HepG2 (cell line): ENCODE data around the gene ACSM3. TPM values are rescaled to one million over a fixed set of nuclear protein-coding genes. Genes with fewer than 3 reads are reported as not detected.

Experiments used
- ATF7-NPFF ChIP-seq: sonication (generic); formaldehyde crosslinking; IDR thresholded peaks from 2 replicates; pipeline ENCODE4 v1.8.1; 2023; ENCODE audit warnings: mild to moderate bottlenecking, low read depth, missing genetic modification reagents, moderate library complexity
- FOXP1 ChIP-seq, 2 experiments: fragments of 450-650 bp in 1 of 2; IDR thresholded peaks; 2 replicates each; pipeline ENCODE4 v1.6.1; 2017 to 2018; ENCODE audit warnings: antibody characterized with exemption in 1 of 2
- GATAD2A ChIP-seq: IDR thresholded peaks from 2 replicates; pipeline ENCODE4 v1.6.1; 2016
- MAFK ChIP-seq, 2 experiments: IDR thresholded peaks in 1 of 2; conservative IDR thresholded peaks in 1 of 2; 2 replicates each; pipeline ENCODE4 v1.6.1; 2011; ENCODE audit warnings: improper control_type of control experiment in 2 of 2, low read length in 2 of 2
- NFIC ChIP-seq: IDR thresholded peaks from 2 replicates; pipeline ENCODE4 v1.6.1; 2012; ENCODE audit warnings: mild to moderate bottlenecking, low read length, inconsistent platforms
- POLR2AphosphoS5 ChIP-seq: IDR thresholded peaks from 2 replicates; pipeline ENCODE4 v1.6.1; 2012; ENCODE audit warnings: low read depth, low read length
- RERE ChIP-seq: IDR thresholded peaks from 2 replicates; pipeline ENCODE4 v1.6.1; 2016; ENCODE audit warnings: low read depth, missing genetic modification reagents, missing compliant biosample characterization
- TFAP4 ChIP-seq: sonication (generic); IDR thresholded peaks from 2 replicates; pipeline ENCODE4 v1.6.1; 2016; ENCODE audit warnings: low read depth, borderline replicate concordance
- ZBTB38 ChIP-seq: sonication (generic); formaldehyde crosslinking; IDR thresholded peaks from 2 replicates; pipeline ENCODE4 v1.5.1; 2020; ENCODE audit warnings: mild to moderate bottlenecking, missing genetic modification reagents
- ZBTB46 ChIP-seq: sonication (generic); formaldehyde crosslinking; IDR thresholded peaks from 2 replicates; pipeline ENCODE4 v1.4.0; 2020; ENCODE audit warnings: mild to moderate bottlenecking, missing genetic modification reagents, borderline replicate concordance
- ZMYM4 ChIP-seq: sonication (generic); formaldehyde crosslinking; IDR thresholded peaks from 2 replicates; pipeline ENCODE4 v1.8.1; 2023; ENCODE audit warnings: mild to moderate bottlenecking, missing genetic modification reagents
- ZNF17 ChIP-seq: sonication (generic); formaldehyde crosslinking; IDR thresholded peaks from 2 replicates; pipeline ENCODE4 v1.5.0; 2020; ENCODE audit warnings: mild to moderate bottlenecking, missing genetic modification reagents
- ZNF33A ChIP-seq: sonication (generic); formaldehyde crosslinking; IDR thresholded peaks from 2 replicates; pipeline ENCODE4 v1.5.1; 2020; ENCODE audit warnings: missing genetic modification reagents, mild to moderate bottlenecking, moderate library complexity, borderline replicate concordance
- ZNF670 ChIP-seq: sonication (generic); formaldehyde crosslinking; IDR thresholded peaks from 2 replicates; pipeline ENCODE4 v1.8.0; 2022; ENCODE audit warnings: mild to moderate bottlenecking, missing genetic modification reagents, borderline replicate concordance
- ZNF770 ChIP-seq: sonication (generic); formaldehyde crosslinking; IDR thresholded peaks from 2 replicates; pipeline ENCODE4 v1.5.0; 2020; ENCODE audit warnings: mild to moderate bottlenecking, missing genetic modification reagents
- polyA plus RNA-seq, 8 experiments: library from polyadenylated mRNA; depleted of rRNA in 3 of 8; stranded (reverse) in 7 of 8; unstranded in 1 of 8; fragments of >200 nt; fragmentation: Illumina TruSeq in 4 of 8; extraction: Trizol in 4 of 8; gene quantifications; 2 replicates each; pipeline versions ENCODE4 v1.2.1 to v1.2.3, GENCODE V29; 2011 to 2016; ENCODE audit warnings: low read depth in 4 of 8, missing spikeins in 1 of 8, mixed read lengths in 1 of 8; ENCODE audit not compliant: insufficient read depth in 1 of 8
- total RNA-seq, 5 experiments: library from RNA; depleted of rRNA; stranded (reverse); fragments of >200 nt; fragmentation: Illumina TruSeq; extraction: Trizol; gene quantifications; 2 replicates each; pipeline ENCODE4 v1.2.3, GENCODE V29; 2016; ENCODE audit warnings: low read depth in 1 of 5

The ACSM3 gene
- total and polyA plus RNA-seq, 2 of the 13 experiments (the other 11 are each of a cell fraction or from before 2014, with no cell fraction given), result 74.0 to 108 TPM

- peak; percentile 49; the same call in 1 of the 2 replicates for TF ChIP-seq ATF7-NPFF (CRISPR knock-in tag)
- no peak for TF ChIP-seq ZBTB38 (CRISPR knock-in tag)
- TF ChIP-seq MAFK (conservative IDR thresholded peaks at IDR 0.05 in 1 of 2, IDR thresholded peaks at IDR 0.05 in 1 of 2; ENCODE audit: low read length in 2 of 2), result no peak; a peak in 1 of 4 replicates
- TF ChIP-seq TFAP4, result no peak
- no peak for TF ChIP-seq ZNF17 (CRISPR knock-in tag)
- no peak for TF ChIP-seq RERE (CRISPR knock-in tag)
- TF ChIP-seq ZMYM4 (CRISPR knock-in tag), result peak; percentile 61
- TF ChIP-seq GATAD2A (CRISPR knock-in tag), result peak; percentile 37
- TF ChIP-seq ZBTB46 (CRISPR knock-in tag), result no peak
- no peak for TF ChIP-seq FOXP1 (IDR thresholded peaks at IDR 0.05)
- TF ChIP-seq FOXP1 (CRISPR knock-in tag; IDR thresholded peaks at IDR 0.05), result peak; percentile 86; the same call in 1 of the 2 replicates
- peak; percentile 15; the same call in 1 of the 2 replicates for TF ChIP-seq ZNF770 (CRISPR knock-in tag)
- no peak for TF ChIP-seq ZNF670 (CRISPR knock-in tag)
- TF ChIP-seq NFIC, result peak; percentile 78; the same call in 1 of the 2 replicates
- TF ChIP-seq ZNF33A, result no peak
- TF ChIP-seq POLR2AphosphoS5, result peak; percentile 84
These were observed 39.9 kb downstream of the ACSM3 start (continued) for GRCh38 chr16:20803561-20804214.
